ENCODE data around the gene CMC4.

CMC4 gene

DNA sequence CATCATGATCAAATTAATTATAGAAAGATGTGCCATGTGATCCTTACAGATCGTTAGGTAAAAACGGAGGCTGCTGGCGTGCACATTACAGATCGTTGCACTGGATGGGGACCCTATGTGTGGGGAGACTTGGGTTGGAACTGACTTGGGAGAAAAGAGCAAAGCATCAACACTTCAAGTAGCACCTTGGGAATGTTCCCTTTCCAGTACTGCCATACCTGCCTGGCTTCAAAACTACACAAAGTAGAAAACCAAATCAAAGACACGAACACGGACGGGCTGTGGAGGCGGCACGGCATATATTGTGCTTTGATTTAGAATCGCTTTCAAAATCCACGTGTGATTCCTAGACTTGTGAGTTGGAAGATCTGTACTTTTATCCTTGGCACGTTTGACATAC, 898 bp downstream of the CMC4 start:
- Histone ChIP-seq H3K36me3 (ENCODE audit: control insufficient read depth, insufficient read depth, low read length) (no peaks in the 10 kb centered on the region), H3K9ac (ENCODE audit: low read length) (no peak overlapping the region), H3K27me3 (ENCODE audit: control insufficient read depth, insufficient read depth, low read length) (no peaks in the 10 kb centered on the region), H3K4me3 (ENCODE audit: low read length) (peak overlapping the region; percentile 67), H3K27ac (ENCODE audit: low read depth, low read length) (peak overlapping the region; percentile 76), H3K4me1 (ENCODE audit: control insufficient read depth, insufficient read depth, low read length) (no peaks in the 10 kb centered on the region)

- Histone ChIP-seq H3K27me3 (ENCODE audit: control insufficient read depth, insufficient read depth, low read length) (no peaks in the 10 kb centered on the region), H3K9ac (ENCODE audit: low read length) (no peak overlapping the region), H3K36me3 (ENCODE audit: control insufficient read depth, insufficient read depth, low read length) (no peaks in the 10 kb centered on the region), H3K4me1 (ENCODE audit: control insufficient read depth, insufficient read depth, low read length) (no peaks in the 10 kb centered on the region), H3K27ac (ENCODE audit: low read depth, low read length) (no peak overlapping the region), H3K4me3 (ENCODE audit: low read length) (no peak overlapping the region)
Measured at GRCh38 chrX:155069414-155069813, 1.5 kb downstream of the CMC4 start.

DNA sequence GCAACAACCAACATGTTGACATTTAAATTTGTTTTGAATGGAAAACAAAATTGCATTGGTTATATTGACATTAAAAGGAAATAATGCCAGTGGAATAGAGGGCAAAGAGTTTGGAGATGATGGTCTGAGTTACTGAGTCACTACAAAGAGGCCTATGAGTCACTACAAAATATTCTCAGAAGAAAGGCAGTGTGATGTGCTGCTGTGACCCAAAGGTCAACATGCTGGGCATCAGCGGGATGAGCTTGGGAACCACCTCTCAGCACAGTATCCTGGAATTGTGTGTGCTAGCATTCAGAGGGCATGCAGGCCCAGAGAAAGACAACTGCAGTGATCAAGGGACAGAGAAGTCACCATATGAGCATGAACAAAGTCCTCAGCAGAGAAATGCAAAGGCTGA, 2.8 kb downstream of the CMC4 start:
- H3K4me1 ChIP-seq (ENCODE audit: control insufficient read depth, insufficient read depth, low read length) = no peaks in the 10 kb centered on the region
- H3K4me3 ChIP-seq (ENCODE audit: low read length) = no peak overlapping the region
- no peaks in the 10 kb centered on the region for H3K27me3 ChIP-seq (ENCODE audit: control insufficient read depth, insufficient read depth, low read length)
- H3K27ac ChIP-seq (ENCODE audit: low read depth, low read length) = no peak overlapping the region
- no peak overlapping the region for H3K9ac ChIP-seq (ENCODE audit: low read length)
- no peaks in the 10 kb centered on the region for H3K36me3 ChIP-seq (ENCODE audit: control insufficient read depth, insufficient read depth, low read length)

DNA sequence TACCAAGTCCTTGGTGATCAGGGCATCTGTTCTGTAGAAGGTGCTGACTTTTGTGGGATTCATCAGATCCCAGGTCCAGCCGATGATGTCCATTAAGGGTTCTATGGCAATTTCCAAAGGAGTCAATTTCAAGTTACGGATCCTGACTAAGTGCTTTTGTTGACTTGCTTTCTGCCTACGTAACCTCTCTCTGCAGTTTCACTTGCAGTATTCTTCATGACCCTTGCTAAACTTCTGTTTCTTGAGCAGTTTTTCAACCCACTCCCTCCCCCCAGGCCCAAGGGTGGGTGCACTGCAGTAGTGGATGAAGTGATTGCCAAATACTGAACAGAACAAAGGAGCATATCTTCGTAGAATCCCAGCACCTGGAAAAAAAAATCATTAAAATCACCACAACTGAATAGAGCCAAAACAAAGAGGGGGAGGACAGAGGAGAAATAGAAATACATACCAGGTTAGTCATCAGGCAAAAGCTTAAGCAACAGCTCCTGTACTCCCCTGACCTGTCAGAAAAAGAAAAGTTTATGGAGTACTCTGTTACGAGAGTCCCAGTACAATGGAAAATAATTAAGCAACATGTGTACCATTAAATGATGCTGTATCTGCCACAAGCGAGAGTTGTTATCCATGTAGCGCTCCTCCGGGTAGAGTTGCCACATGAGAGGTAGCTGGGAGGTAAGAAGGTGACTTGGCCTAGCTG, 5.8 kb downstream of the CMC4 start:
- H3K9ac ChIP-seq (ENCODE audit: low read length) = no peak overlapping the region
- no peak overlapping the region for H3K4me3 ChIP-seq (ENCODE audit: low read length)
- H3K27me3 ChIP-seq (ENCODE audit: control insufficient read depth, insufficient read depth, low read length) = no peaks in the 10 kb centered on the region
- H3K36me3 ChIP-seq (ENCODE audit: control insufficient read depth, insufficient read depth, low read length) = no peaks in the 10 kb centered on the region
- no peaks in the 10 kb centered on the region for H3K4me1 ChIP-seq (ENCODE audit: control insufficient read depth, insufficient read depth, low read length)
- H3K27ac ChIP-seq (ENCODE audit: low read depth, low read length) = no peak overlapping the region

DNA sequence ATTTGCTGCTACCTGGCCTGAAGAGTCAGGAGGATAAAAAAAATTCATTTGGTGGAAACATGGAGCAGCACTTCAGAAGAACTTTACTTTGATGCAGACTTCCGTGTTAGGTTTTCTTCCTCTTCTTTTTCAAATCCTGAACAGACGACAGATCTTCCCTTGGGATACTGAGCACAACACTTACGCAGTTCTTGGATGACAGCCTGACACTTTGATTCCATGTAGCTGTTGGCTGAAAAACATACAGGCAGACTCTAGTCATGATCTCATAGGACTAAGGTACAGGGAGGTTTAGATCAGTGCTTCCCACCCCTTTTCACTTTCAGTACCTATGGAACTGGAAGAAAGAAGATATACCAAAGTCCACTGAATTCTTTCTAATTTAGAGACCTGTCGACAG, 9.2 kb downstream of the CMC4 start:
- Histone ChIP-seq H3K9ac (ENCODE audit: low read length) (no peak overlapping the region), H3K27ac (ENCODE audit: low read depth, low read length) (no peak overlapping the region), H3K4me3 (ENCODE audit: low read length) (no peak overlapping the region), H3K27me3 (ENCODE audit: control insufficient read depth, insufficient read depth, low read length) (no peaks in the 10 kb centered on the region), H3K36me3 (ENCODE audit: control insufficient read depth, insufficient read depth, low read length) (no peaks in the 10 kb centered on the region), H3K4me1 (ENCODE audit: control insufficient read depth, insufficient read depth, low read length) (no peaks in the 10 kb centered on the region)

- Histone ChIP-seq H3K4me3 (ENCODE audit: low read length) (peak overlapping the region; percentile 34), H3K36me3 (ENCODE audit: control insufficient read depth, insufficient read depth, low read length) (no peaks in the 10 kb centered on the region), H3K9ac (ENCODE audit: low read length) (no peak overlapping the region), H3K27ac (ENCODE audit: low read depth, low read length) (peak overlapping the region; percentile 15), H3K4me1 (ENCODE audit: control insufficient read depth, insufficient read depth, low read length) (no peaks in the 10 kb centered on the region), H3K27me3 (ENCODE audit: control insufficient read depth, insufficient read depth, low read length) (peaks cover 3% of the 10 kb centered on the region)
Measured at GRCh38 chrX:155056877-155057792, 13.8 kb downstream of the CMC4 start.

DNA sequence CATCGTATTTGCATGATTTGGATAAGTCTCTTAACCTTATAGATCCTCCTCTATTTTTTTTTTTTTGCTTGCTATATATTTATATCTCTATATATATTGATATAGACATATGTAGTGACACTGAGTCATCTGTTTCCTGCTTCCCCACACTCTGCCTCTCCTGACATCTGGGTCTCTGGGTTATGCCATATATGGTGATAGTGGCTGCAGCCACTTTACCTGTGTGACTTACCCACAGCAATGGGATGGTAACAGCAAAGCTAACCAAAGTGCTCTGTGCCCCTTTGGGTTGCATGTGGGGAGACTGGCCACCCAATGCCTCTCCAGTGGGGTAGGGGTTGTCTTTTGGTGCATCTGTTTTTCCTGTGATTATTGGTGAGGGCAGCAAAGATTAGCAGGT, 14.5 kb downstream of the CMC4 start:
- Histone ChIP-seq H3K4me1 (ENCODE audit: control insufficient read depth, insufficient read depth, low read length) (no peaks in the 10 kb centered on the region), H3K36me3 (ENCODE audit: control insufficient read depth, insufficient read depth, low read length) (no peaks in the 10 kb centered on the region), H3K27me3 (ENCODE audit: control insufficient read depth, insufficient read depth, low read length) (peaks cover 3% of the 10 kb centered on the region), H3K4me3 (ENCODE audit: low read length) (no peak overlapping the region), H3K9ac (ENCODE audit: low read length) (no peak overlapping the region), H3K27ac (ENCODE audit: low read depth, low read length) (peak overlapping the region; percentile 15)

GRCh38 chrX:155055494-155055893, 15.4 kb downstream of the CMC4 start:
- no peak overlapping the region for H3K4me3 ChIP-seq (ENCODE audit: low read length)
- H3K27ac ChIP-seq (ENCODE audit: low read depth, low read length) = no peak overlapping the region
- no peak overlapping the region for H3K9ac ChIP-seq (ENCODE audit: low read length)
- no peaks in the 10 kb centered on the region for H3K36me3 ChIP-seq (ENCODE audit: control insufficient read depth, insufficient read depth, low read length)
- peaks cover 3% of the 10 kb centered on the region for H3K27me3 ChIP-seq (ENCODE audit: control insufficient read depth, insufficient read depth, low read length)
- no peaks in the 10 kb centered on the region for H3K4me1 ChIP-seq (ENCODE audit: control insufficient read depth, insufficient read depth, low read length)

GRCh38 chrX:155054255-155054654, 16.7 kb downstream of the CMC4 start:
- Histone ChIP-seq H3K27ac (ENCODE audit: low read depth, low read length) (no peak overlapping the region), H3K27me3 (ENCODE audit: control insufficient read depth, insufficient read depth, low read length) (peaks cover 3% of the 10 kb centered on the region), H3K36me3 (ENCODE audit: control insufficient read depth, insufficient read depth, low read length) (no peaks in the 10 kb centered on the region), H3K9ac (ENCODE audit: low read length) (no peak overlapping the region), H3K4me3 (ENCODE audit: low read length) (no peak overlapping the region), H3K4me1 (ENCODE audit: control insufficient read depth, insufficient read depth, low read length) (no peaks in the 10 kb centered on the region)

DNA sequence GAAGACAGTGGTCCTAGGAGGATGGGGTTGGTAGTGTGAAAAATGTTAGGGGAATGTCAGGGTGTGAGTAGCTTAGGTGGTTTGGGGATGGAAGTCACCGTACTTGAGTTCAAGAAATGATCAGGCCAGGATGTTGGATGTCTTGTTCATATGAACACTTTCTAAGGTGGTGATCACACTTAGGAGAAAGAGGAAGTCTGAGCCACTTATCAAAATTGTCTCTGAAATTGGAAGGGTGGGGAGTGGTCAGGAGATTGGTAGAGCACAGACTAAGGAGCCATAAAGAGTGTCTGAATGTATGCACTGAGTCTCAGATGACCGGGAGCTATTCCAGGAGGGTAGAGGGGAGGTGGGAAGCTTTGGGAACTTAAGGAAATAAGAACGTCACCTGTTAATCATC, 17.3 kb downstream of the CMC4 start:
- Histone ChIP-seq H3K27me3 (ENCODE audit: control insufficient read depth, insufficient read depth, low read length) (peaks cover 3% of the 10 kb centered on the region), H3K27ac (ENCODE audit: low read depth, low read length) (no peak overlapping the region), H3K36me3 (ENCODE audit: control insufficient read depth, insufficient read depth, low read length) (no peaks in the 10 kb centered on the region), H3K9ac (ENCODE audit: low read length) (no peak overlapping the region), H3K4me1 (ENCODE audit: control insufficient read depth, insufficient read depth, low read length) (no peaks in the 10 kb centered on the region), H3K4me3 (ENCODE audit: low read length) (no peak overlapping the region)

GRCh38 chrX:155052738-155053498, 18.0 kb downstream of the CMC4 start:
- H3K27me3 ChIP-seq (ENCODE audit: control insufficient read depth, insufficient read depth, low read length) = peaks cover 3% of the 10 kb centered on the region
- H3K4me1 ChIP-seq (ENCODE audit: control insufficient read depth, insufficient read depth, low read length) = no peaks in the 10 kb centered on the region
- H3K27ac ChIP-seq (ENCODE audit: low read depth, low read length) = no peak overlapping the region
- no peaks in the 10 kb centered on the region for H3K36me3 ChIP-seq (ENCODE audit: control insufficient read depth, insufficient read depth, low read length)
- no peak overlapping the region for H3K4me3 ChIP-seq (ENCODE audit: low read length)
- no peak overlapping the region for H3K9ac ChIP-seq (ENCODE audit: low read length)

DNA sequence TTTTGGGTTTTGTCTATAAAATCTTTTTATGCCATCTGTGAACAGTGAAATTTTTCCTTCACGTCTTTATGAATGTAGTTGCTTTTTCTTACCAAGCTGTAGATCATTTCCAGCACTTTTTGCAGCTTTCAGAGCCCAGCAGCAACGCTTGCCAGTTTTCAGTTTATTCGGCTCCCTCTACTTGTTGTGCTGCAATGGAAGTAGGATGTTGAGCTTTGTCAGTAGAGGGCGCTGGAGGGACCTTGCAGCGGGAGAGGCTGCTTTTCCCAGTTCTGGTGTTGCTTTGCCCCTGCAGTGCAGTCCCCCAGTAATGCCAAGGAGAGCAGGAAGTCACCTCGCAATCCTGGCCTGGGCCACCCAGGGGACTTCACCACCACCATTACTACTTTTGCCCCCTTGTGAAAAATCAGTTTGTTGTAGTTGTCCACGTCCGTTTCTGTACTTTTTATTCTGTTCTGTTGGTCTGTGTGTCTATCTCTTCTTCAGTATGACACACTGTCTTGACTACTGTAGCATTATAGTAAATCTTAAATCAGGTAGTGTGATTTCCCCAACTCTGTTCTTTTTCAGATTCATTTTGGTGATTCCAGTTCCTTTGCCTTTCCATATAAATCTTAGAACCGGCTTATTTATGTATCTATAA, 21.8 kb downstream of the CMC4 start:
- Histone ChIP-seq H3K27ac (ENCODE audit: low read depth, low read length) (no peak overlapping the region), H3K4me1 (ENCODE audit: control insufficient read depth, insufficient read depth, low read length) (no peaks in the 10 kb centered on the region), H3K4me3 (ENCODE audit: low read length) (no peak overlapping the region), H3K9ac (ENCODE audit: low read length) (no peak overlapping the region), H3K36me3 (ENCODE audit: control insufficient read depth, insufficient read depth, low read length) (no peaks in the 10 kb centered on the region), H3K27me3 (ENCODE audit: control insufficient read depth, insufficient read depth, low read length) (no peaks in the 10 kb centered on the region)
